ENCODE results near the gene ARID1B.

The ARID1B gene

DNA sequence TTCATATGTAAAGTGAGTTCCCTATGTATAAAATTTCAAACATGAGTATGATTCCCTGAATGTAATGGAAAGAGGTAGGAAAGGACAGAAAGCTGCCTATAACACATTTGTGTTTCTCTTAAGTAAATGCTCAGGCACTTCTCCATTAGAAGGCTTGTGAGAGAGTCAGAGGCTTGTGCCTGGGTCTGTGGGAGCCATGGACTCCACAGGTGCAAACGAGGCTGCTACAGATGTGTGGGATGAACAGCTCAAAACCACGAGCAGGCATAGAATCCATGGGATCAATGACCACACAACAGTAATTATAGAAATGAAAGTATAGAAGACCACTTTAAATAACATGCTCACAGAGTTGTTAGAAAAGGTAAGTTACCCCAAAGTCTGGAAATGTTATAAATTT lies 134.4 kb downstream of the ARID1B start:
- TF ChIP-seq CTCF (IDR thresholded peaks at IDR 0.05; ENCODE audit: low read depth, low read length, missing control alignments), result no peak
- H3K4me3 ChIP-seq (replicated peaks; ENCODE audit: low read depth, low read length), result no peak overlapping the region
- no peak for DNase-seq (ENCODE audit: extremely low read depth, low read depth)

GRCh38 chr6:156912431-156912830 lies 135.3 kb downstream of the ARID1B start:
- TF ChIP-seq CTCF (IDR thresholded peaks at IDR 0.05; ENCODE audit: low read depth, low read length, missing control alignments), result no peak
- no peak overlapping the region for H3K4me3 ChIP-seq (replicated peaks; ENCODE audit: low read depth, low read length)
- no peak for DNase-seq (ENCODE audit: extremely low read depth, low read depth)

- no peak overlapping the region for H3K4me3 ChIP-seq (replicated peaks; ENCODE audit: low read depth, low read length)
- no peak for DNase-seq (ENCODE audit: extremely low read depth, low read depth)
- TF ChIP-seq CTCF (IDR thresholded peaks at IDR 0.05; ENCODE audit: low read depth, low read length, missing control alignments), result no peak
Observed at GRCh38 chr6:156914181-156914580, 137.0 kb downstream of the ARID1B start.

- no peak for DNase-seq (ENCODE audit: extremely low read depth, low read depth)
- no peak overlapping the region for H3K4me3 ChIP-seq (replicated peaks; ENCODE audit: low read depth, low read length)
- no peak for TF ChIP-seq CTCF (IDR thresholded peaks at IDR 0.05; ENCODE audit: low read depth, low read length, missing control alignments)
Observed at GRCh38 chr6:156916130-156916801, 139.1 kb downstream of the ARID1B start.

- no peak for TF ChIP-seq CTCF (IDR thresholded peaks at IDR 0.05; ENCODE audit: low read depth, low read length, missing control alignments)
- no peak for DNase-seq (ENCODE audit: extremely low read depth, low read depth)
- no peak overlapping the region for H3K4me3 ChIP-seq (replicated peaks; ENCODE audit: low read depth, low read length)
Observed at GRCh38 chr6:156917213-156917612, 140.0 kb downstream of the ARID1B start.

DNA sequence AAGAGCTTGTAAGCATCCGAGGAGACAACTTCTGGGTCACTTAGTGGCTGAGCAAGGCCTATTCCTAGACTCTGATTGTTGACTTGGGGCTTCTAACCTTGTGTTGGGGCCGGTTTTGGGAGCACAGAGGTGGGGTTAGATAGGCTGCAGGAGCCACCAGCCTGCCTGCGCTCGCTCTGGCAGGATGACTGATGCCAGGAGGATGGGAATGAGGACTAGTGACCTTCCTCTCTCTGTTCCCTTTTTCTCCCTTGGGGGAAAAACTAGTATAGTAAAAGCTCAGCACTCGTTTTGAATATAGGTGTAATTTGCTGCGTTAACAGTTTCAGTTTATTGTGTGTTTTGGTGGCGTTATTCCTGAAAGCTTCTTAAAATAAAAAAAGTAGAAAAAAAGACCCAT lies 141.5 kb downstream of the ARID1B start:
- H3K4me3 ChIP-seq (replicated peaks; ENCODE audit: low read depth, low read length), result no peak overlapping the region

More for the DNA sequence above, 141.5 kb downstream of the ARID1B start:
- no peak for DNase-seq (ENCODE audit: extremely low read depth, low read depth)
- no peak for TF ChIP-seq CTCF (IDR thresholded peaks at IDR 0.05; ENCODE audit: low read depth, low read length, missing control alignments)
